ENCODE results near the gene MEIS3.
"Not testable (repeated sequence)": the region's sequence is repeated elsewhere in the genome, so short reads cannot be mapped to it uniquely, and the experiment has no call there.

The MEIS3 gene

DNA sequence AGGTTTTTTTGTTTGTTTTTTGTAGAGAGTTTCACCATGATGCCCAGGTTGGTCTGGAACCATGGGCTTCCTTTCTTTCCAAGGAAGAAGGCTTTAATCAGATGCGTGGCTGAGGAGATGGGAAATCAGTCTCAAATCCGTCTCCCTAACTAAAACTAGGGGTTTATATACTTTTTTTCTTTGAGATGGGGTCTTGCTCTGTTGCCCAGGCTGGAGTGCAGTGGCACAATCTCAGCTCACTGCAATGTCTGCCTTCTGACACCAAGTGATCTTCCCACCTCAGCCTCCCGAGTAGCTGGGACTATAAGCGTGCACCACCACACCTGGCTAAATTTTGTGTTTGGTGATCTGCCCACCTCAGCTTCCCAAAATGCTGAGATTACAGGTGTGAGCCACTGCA, 34.8 kb downstream of the MEIS3 start:
- DNase-seq (ENCODE audit: low read depth) = not testable (repeated sequence)

DNA sequence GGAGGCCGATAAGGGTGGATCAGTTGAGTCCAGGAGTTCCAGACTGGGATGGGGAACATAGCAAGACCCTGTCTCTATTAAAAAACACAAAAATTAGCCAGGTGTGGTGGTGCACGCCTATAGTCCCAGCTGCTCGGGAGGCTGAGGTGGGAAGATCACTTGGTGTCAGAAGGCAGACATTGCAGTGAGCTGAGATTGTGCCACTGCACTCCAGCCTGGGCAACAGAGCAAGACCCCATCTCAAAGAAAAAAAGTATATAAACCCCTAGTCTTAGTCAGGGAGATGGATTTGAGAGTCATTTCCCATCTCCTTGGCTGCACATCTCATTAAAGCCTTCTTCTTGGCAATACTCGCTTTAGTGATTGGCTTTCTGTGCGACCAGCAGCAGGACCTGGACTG, 35.4 kb downstream of the MEIS3 start:
- not testable (repeated sequence) for DNase-seq (ENCODE audit: low read depth)

DNA sequence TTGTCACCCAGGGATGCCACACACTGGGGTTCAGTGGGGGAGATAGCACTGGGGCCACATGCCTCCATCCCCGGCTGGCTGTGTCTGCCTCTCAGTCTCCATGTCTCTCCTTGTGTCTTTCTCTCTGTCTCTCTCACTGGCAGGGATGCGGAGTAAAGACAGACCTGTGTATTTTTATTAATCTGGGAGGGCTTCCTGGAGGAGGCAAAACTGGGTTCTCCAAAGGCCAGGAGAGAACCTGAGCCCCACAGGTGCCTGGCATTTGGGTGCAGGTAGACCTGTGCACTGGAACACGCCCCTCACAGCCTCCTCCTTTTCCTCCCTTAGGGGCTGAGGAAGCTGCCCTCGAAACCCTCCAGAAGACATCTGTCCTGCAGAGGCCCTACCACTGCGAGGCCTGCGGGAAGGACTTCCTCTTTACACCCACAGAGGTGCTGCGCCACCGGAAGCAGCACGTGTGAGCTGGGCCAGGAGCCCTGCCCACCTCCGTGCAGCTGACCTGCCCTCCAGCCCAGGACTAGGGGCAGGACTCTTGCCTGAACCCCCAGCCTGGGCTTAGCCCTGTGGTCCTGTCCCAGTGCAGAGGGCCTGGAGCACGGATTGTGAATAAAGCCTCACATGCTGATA, 37.6 kb downstream of the MEIS3 start:
- DNase-seq (ENCODE audit: low read depth) = no peak

DNA sequence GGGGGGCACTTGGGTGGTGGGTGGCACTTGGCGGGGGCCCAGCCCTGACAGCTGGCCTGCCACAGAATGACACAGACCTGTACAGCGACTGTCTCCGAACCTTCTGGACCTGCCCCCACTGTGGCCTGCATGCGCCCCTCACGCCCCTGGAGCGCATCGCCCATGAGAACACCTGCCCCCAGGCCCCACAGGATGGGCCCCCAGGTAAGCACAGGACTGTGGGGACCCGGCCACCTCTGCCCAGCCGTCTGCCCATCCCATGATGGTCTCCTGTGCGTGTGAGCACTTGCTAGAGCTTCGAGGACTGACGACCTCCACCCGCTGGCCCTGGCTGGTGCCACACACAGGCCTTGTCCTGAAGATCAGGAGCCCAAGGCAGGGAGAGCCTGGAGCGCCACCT, 38.2 kb downstream of the MEIS3 start:
- no peak for DNase-seq (ENCODE audit: low read depth)

DNA sequence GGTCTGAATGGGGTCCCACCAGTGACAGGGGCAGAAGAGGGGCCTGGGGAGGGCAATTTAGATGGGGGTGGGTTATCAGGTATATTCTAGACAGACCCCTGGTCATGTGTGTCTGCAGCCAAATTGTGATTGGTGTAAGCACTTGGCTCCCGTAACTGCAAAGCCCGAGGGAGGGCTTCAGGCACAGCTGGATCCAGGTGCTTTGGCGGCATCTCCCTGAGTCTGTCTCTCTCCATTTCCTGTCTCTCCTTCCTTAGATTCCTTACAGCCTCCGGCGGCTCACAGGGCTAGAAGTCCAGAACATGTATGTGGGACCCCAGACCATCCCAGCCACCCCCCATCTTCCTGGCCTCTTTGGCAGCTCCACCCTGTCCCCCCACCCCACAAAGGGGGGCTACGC, 38.8 kb downstream of the MEIS3 start:
- no peak for DNase-seq (ENCODE audit: low read depth)

DNA sequence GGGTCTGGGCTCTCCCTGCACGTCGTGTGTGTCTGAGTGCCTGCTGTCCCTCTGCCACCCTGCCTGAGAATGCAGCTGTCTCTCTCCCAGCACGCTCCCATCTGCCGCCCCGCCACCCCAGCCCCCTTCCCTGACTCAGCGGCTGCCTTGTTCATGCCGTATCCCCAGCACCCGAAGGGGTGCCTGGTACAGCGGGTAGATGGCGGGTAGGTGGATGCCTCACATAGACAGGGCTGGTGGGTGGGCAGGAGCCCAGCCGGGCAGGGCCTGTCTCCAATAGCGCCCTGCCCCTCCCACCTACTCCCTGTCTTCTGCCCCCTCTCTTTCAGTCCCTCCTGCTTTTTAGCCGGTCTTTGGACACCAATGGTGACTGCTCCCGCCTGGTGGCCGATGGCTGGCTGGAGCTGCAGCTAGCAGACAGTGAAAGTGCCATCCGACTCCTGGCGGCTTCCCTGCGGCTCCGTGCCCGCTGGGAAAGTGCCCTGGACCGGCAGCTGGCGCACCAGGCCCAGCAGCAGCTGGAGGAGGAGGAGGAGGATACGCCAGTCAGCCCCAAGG, 39.9 kb downstream of the MEIS3 start:
- no peak for DNase-seq (ENCODE audit: low read depth)

DNA sequence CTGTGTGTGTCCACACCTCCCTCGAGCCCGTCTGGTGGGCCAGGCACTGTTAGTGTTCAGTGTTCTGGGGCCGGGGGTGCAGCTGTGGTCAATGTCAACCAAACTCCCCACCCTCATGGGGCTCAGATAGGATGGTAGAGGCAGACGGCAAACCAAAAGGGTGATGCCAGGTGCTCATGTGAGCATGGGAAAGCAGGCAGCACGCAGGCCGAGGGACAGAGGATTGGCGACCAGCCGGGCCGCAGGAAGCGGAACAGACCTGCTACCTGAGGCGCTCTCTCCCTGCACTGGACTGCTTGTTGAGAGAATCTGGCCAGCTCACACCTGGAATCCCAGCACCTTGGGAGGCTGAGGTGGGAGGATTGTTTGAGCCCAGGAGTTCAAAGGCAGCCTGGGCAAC, 41.1 kb downstream of the MEIS3 start:
- no peak for DNase-seq (ENCODE audit: low read depth)

DNA sequence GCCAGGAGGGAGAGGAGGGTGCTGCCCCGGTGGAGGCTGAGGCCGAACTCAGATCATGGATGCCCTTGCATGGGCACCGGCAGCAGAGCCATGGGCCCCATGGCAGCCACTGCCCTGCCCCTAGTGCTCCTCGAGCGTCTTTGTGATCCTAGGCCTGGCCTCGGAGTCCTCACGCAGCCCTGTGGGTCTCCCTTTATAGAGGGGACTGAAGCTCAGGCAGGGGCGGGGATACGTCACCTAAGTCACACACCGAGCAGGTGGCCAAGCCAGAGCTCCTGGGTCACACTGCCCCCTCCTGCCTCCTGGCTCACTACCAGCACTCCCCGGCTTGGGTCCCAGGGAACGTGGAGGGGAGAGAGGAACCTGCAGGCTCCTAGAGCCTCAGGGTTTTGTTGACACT, 41.5 kb downstream of the MEIS3 start:
- DNase-seq (ENCODE audit: low read depth) = no peak

DNA sequence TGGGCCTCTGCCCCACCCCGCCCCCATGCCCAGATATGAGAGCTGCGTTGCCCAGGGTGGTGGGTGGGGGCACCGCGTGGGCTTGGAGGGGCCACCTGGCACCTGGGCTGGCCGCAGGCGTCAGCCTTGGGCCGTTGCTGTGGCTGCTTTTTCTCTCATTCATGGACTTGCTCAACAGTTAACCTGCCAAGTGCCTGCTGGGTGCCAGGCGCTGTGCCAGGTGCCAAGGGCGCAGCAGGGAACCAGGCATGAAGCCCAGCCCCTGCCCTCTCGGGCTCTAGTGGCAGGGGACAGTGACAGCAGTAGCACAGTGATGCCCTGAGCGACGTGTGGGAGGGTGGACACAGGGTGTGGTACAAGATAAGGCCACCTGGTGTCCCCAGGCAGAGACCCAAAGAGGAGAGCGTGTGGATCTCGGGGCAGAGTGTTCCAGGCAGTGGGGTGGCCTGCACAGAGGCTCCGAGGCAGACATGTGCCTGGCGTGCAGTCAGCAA, 42.1 kb downstream of the MEIS3 start:
- DNase-seq (ENCODE audit: low read depth) = no peak

DNA sequence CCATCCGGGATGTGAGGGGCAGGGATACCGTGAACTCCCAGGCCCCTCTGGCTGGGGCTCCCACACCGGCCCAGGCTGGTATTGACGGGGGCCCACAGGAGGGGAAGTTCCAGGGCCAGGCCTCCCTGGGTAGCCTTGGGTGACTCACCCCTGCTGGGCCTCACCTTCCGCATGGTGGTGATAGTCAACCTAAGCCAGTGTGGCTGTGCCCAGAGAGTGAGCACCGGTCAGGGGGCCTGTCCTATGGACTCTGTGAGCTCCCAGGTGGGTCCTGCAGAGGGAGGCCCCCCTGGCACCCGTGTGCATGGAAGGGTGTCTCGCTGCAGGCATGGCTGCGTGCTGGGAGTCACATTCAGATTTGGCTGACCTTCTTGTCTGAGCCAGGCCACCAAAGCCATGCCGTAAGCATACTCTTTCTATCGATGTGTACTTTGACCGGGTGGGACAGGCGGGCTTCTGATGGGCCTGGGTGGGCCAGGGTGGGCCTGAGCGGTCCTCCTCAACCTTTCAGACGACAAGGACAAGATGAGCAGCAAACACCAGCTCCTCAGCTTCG, 42.7 kb downstream of the MEIS3 start:
- DNase-seq (ENCODE audit: low read depth) = no peak

DNA sequence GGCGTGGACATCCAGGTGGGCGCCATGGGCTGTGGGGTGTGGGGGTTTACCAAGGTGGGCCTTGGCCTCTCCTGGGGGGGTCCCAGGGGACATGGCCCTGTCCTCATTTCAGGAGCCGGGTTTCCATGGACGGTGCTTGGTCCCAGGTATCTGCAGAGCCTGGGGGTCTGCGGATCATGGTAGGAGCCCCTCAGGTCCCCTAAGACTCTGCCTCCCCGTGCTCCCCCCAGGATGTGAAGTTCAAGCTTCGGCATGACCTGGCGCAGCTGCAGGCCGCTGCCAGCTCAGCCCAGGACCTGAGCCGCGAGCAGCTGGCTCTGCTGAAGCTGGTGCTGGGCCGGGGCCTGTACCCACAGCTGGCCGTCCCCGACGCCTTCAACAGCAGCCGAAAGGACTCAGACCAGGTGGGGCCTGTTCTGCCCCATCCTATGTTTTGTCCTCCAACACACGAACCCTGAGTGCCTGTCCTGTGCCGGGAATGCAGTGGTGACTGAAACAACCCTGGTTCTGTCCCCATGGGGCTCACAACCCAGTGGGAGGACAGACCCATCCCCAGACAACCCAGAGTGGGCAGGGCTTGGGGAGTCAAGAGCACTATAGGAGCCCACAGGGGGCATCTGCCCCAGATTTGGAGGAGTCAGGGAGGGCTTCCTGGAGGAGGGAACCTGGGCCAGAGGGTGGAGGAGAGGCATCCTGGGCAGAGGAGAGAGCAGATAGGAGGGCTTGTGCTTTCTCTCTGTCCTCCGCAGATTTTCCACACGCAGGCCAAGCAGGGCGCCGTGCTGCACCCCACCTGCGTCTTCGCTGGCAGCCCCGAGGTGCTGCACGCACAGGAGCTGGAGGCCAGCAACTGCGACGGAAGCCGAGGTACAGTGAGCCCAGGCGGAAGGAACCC, 43.4 kb downstream of the MEIS3 start:
- no peak for DNase-seq (ENCODE audit: low read depth)

DNA sequence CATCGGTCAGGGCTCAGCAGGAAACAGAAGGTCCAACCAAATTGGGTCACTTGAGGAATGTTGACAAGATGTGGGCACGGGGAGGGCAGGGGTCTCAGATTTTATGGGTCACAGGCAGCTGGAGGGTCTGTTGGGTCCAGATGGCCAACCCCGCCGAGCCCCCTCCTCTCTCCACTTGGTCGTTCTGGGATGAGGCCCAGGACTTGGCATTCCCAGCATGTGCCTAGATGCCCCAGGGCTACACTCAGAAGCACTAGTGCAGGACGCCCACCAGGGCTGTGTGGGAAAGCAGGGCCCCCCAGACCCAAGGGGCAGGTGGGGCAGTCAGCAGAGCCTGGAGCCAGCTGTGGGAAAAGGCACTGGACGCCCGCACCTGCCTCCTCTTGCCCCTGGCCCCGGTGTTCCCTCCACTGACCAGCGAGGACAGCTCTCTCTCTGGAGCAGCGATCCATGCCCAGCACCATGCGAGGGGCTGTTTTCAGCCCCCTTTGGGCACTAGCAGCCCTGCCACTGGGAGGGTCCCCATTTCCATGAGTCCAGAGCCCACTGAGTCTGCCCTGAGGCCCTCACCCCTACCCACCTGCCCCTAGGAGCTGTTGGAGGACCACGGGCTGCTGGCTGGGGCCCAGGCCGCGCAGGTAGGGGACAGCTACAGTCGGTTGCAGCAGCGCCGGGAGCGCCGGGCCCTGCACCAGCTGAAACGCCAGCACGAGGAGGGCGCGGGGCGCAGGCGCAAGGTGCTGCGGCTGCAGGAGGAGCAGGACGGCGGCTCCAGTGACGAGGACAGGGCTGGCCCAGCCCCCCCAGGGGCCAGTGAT, 44.2 kb downstream of the MEIS3 start:
- DNase-seq (ENCODE audit: low read depth) = no peak

DNA sequence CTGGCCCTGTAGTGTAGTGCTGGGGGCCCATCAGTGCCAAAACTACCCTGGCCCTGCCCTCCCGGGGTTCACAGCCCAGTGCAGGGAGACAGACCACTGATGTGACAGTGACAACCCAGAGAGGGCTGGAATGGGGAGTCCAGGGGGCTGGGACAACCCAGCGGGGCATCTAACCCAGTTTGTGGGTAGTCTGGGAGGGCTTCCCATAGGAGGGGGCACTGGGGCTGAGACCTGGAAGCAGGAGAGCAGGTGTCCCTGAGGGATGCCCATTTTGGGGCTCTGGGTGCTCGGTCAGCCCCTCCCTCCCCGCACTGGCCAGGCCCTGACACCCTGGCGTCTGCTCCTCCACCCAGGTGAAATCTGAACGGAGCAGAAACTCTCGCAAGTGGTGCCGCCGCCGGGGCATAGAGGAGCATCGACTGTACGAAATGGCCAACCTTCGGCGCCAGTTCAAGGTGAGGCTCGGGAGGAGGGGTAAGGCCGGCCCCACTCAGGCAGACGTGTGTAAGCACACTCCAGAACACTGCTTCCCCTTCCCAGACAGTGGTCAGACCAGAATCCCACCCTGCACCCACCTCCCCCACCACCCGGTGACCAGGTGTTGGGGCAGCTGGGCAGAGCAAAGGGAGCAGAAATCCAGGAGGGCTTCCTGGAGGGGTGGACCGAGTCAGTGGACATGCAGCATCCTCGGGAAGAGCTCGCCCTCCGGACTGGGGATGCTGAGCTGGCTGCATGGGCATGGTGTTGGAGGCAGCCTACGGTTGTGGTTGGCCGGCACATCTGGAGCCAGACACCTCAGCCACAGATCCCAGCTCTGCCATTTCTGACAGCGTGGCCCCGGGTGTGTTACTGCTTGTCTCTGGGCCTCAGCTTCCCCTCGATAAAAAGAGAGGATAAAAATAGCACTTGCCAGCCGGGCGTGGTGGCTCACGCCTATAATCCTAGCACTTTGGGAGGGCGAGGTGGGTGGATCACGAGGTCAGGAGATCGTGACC, 45.8 kb downstream of the MEIS3 start:
- no peak for DNase-seq (ENCODE audit: low read depth)

DNA sequence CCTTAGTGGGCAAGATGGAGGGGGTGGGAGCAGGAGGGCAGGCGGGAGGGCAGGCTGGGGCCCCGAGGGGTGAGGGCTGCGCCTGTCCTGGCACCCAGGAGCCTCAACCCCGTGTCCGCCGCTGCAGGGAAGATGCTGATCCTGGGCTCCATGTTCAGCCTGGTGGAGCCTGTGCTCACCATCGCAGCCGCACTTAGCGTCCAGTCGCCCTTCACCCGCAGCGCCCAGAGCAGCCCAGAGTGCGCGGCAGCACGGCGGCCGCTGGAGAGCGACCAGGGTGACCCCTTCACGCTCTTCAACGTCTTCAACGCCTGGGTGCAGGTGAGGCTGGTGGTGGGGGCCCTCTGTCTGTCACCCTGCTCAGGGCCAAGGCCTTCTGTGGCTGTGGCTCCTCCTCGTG, 46.7 kb downstream of the MEIS3 start:
- DNase-seq (ENCODE audit: low read depth) = no peak

DNA sequence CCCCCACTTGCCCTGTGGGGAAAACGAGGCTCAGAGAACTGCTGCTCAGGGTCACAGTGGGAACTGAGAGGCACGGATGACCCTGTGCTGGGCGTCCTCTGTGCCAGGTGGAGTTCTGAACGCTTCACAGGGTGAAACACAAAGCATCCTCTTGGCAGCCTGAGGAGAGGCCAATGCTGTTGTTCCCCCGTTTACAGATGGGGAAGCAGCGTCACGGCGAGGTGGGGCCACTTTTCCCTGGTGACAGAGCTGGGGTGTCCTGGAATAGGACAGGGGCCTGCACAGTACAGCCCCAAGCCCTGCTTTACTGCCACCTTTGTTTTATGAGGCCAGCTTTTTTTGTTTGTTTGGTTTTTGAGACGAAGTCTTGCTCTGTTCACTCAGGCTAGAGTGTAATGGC, 48.1 kb downstream of the MEIS3 start:
- DNase-seq (ENCODE audit: low read depth) = no peak

DNA sequence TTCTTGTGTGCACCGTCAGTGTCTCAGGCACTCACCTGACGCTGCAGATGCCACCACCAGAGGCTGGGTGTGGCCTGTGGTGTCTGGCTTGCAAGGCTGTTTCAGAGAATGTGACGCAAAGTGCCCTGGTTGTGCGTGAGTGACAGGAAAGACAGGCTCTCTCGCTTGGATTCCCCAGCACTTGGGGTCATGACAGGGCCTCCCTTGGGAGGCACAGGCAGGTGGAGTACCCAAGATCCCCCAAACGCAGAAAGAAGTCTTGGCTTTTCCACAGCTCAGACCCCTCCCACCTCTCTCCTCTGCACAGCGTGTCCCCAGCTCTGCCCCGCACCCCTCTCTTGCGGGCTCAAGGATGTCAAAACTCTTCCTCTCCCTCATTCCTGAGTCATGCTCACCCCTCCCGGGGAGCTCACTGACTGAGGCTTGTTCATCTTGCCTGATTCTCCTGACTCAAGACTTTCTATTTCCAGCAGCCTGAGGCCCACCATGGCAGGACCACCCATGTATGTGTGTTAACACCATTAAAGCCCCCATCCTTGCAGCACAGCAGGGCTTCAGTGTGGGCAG, 49.2 kb downstream of the MEIS3 start:
- DNase-seq (ENCODE audit: low read depth) = peak; percentile 36

DNA sequence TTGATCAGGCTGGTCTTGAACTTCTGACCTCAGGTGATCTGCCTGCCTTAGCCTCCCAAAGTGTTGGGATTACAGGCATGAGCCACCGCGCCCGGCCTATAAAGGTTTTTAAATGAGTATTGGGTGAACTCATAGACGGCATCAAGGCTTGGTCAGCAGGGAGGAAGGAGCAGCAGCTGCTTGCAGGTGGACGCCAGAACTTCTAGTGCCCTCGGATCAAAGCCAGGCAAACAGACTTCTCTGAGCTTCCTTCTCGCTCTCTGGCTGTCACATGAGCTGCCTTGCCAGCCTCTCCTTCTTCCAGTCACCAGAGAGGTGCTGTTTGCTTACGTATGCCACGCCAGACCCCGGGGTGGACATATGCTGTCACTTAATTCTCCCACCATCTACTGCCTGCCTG, 53.9 kb downstream of the MEIS3 start:
- DNase-seq (ENCODE audit: low read depth) = not testable (repeated sequence)

DNA sequence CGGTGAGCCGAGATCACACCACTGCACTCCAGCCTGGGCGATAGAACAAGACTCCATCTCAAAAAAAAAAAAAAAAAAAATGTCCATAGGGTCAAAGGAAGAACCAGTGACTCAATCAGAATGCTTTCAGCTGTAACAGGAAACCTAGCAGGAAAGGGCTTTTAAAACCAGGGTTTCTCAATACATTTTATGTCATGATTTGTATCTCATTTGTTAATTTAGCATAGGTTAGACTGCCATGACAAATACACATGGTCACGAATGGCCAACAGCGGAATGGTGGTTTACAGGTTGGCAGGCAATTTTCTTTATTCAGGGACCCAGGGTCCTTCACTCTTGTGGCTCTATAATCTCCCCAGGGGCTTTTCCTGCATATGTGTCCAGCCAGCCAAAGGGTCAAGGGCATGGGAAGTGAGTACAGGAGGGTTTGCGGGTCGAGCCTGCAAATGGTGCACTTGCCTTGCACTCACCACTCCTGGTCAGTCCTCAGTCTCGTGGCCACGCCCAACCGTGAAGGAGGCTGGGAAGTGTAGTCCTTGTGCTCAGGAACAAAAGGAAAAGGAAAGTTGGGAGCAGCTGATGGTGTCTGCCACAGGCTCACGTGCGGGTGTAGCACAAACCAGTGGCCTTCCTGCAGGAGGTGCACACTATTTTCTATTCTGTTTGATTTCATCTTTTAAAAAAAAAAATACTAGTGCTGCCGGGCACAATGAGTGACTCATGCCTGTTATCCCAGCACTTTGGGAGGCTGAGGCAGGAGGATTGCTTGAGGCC, 55.4 kb downstream of the MEIS3 start:
- DNase-seq (ENCODE audit: low read depth) = no peak

DNA sequence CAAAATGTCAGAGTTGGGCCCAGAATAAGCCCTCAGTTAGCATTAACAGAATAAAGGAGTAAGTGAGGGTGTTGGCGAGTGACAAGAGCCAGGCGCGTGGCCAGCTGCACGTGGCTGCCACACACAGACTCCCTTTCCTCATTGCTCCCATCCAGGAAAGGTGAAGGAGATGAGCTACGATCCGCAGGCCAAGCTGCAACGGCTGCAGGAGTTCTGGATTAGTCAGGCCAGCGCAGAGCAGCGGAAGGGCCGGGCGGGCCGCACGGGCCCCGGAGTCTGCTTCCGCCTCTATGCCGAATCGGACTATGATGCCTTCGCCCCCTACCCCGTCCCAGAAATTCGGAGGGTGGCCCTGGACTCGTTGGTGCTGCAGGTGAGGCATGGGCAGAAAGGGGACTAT, 57.0 kb downstream of the MEIS3 start:
- no peak for DNase-seq (ENCODE audit: low read depth)

DNA sequence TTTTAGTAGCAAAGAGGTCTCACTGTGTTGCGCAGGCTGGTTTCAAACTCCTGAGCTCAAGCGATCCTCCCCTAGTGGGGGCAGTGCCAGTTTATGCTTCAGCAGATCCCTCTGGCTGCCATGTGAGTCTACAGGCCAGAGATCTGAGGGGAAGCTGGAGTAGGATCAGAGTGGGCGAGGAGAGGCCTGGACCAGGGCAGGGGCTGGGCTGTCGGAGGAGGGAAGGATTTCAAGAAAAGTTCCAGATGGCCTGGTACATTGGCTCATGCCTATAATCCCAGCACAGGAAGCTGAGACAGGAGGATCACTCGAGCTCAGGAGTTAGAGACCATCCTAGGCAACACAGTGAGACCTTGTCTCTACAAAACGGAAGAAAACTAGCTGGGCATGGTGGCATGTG, 60.4 kb downstream of the MEIS3 start:
- DNase-seq (ENCODE audit: low read depth) = no peak

All from HS-5 (cell line).